H1 (cell line): ENCODE data around the gene AGPAT3. TPM values are rescaled to one million over a fixed set of nuclear protein-coding genes. Genes with fewer than 3 reads are reported as not detected.

Source experiments
- CTCF ChIA-PET: fragments of 300-600 bp; sonication (Branson Sonifier 250); formaldehyde crosslinking; loops from one replicate; lab custom pipeline; 2021; ENCODE audit not compliant: partially characterized antibody; lab: Charles Lee
- POLR2A ChIA-PET: fragments of 300-600 bp; sonication (Branson Sonifier 250); formaldehyde crosslinking; loops from one replicate; lab custom pipeline; 2021; ENCODE audit warnings: inconsistent platforms; ENCODE audit not compliant: partially characterized antibody; lab: Charles Lee
- DNase-seq, 2 experiments: peaks; one replicate each; pipeline versions ENCODE4 v3.0.0 to v3.0.0-alpha.2; 2010 to 2022; ENCODE audit warnings: low spot score in 2 of 2, low read depth in 1 of 2, mixed read lengths in 1 of 2
- FAIRE-seq: peaks from 2 replicates; lab custom pipeline; 2011; peaks lifted over from hg19 to GRCh38; lab: Jason Lieb, UNC
- H2AFZ ChIP-seq: 2 replicates; pipeline ENCODE4 v1.8.1; 2012; ENCODE audit warnings: low read length, inconsistent platforms
- H2AK5ac ChIP-seq: 2 replicates; pipeline ENCODE4 v1.6.1; 2013; ENCODE audit warnings: low read depth, low read length
- H2BK120ac ChIP-seq: replicated peaks from 2 replicates; pipeline ENCODE3; 2013; ENCODE audit warnings: low read depth, low read length, inconsistent platforms
- H2BK12ac ChIP-seq: 2 replicates; pipeline ENCODE4 v1.6.1; 2013; ENCODE audit warnings: low read depth, low read length
- H2BK15ac ChIP-seq: 2 replicates; pipeline ENCODE4 v1.6.1; 2013; ENCODE audit warnings: low read length
- H2BK20ac ChIP-seq: 2 replicates; pipeline ENCODE4 v1.6.1; 2013; ENCODE audit warnings: low read length
- H2BK5ac ChIP-seq: 2 replicates; pipeline ENCODE4 v1.6.1; 2013; ENCODE audit warnings: low read depth, low read length
- H3K14ac ChIP-seq: 2 replicates; pipeline ENCODE4 v1.6.1; 2013; ENCODE audit warnings: inconsistent platforms; ENCODE audit not compliant: insufficient read length
- H3K18ac ChIP-seq: 2 replicates; pipeline ENCODE4 v1.6.1; 2013; ENCODE audit warnings: low read length; ENCODE audit errors: extremely low read depth
- H3K23ac ChIP-seq: 2 replicates; pipeline ENCODE4 v1.6.1; 2013; ENCODE audit warnings: inconsistent platforms; ENCODE audit not compliant: insufficient read length
- H3K23me2 ChIP-seq: 2 replicates; pipeline ENCODE4 v1.6.1; 2013; ENCODE audit warnings: low read depth, low read length
- H3K27ac ChIP-seq: 2 replicates; pipeline ENCODE4 v1.6.1; 2011; ENCODE audit warnings: low read depth, low read length, inconsistent platforms
- H3K27me3 ChIP-seq, 4 experiments: replicated peaks in 1 of 4; 1 replicate in 1 of 4; 2 replicates in 3 of 4; pipeline versions ENCODE4 v1.6.1 to v1.8.1; 2011 to 2013; ENCODE audit warnings: low read length in 3 of 4, mild to moderate bottlenecking in 3 of 4, inconsistent platforms in 2 of 4, mixed read lengths in 2 of 4, moderate library complexity in 1 of 4; ENCODE audit not compliant: control insufficient read depth in 3 of 4, insufficient read depth in 3 of 4; ENCODE audit errors: extremely low read depth in 1 of 4
- H3K36me3 ChIP-seq, 4 experiments: 2 replicates each; pipeline versions ENCODE4 v1.6.1 to v1.8.1; 2011 to 2013; ENCODE audit warnings: mild to moderate bottlenecking in 4 of 4, low read length in 3 of 4, moderate library complexity in 2 of 4, control low read depth in 1 of 4, inconsistent platforms in 1 of 4; ENCODE audit not compliant: insufficient read depth in 4 of 4, control insufficient read depth in 2 of 4
- H3K4ac ChIP-seq: replicated peaks from 2 replicates; pipeline ENCODE3; 2013; ENCODE audit warnings: low read length, low read depth, mixed read lengths, inconsistent platforms; ENCODE audit not compliant: insufficient read length
- H3K4me1 ChIP-seq, 4 experiments: replicated peaks in 1 of 4; 1 replicate in 1 of 4; 2 replicates in 3 of 4; pipeline versions ENCODE4 v1.6.1 to v1.8.1; 2011 to 2013; ENCODE audit warnings: low read length in 3 of 4, inconsistent platforms in 2 of 4, mixed read lengths in 1 of 4; ENCODE audit not compliant: insufficient read depth in 4 of 4, control insufficient read depth in 3 of 4
- H3K4me2 ChIP-seq, 2 experiments: 2 replicates each; pipeline versions ENCODE4 v1.6.1 to v1.8.1; 2011 to 2013; ENCODE audit warnings: low read depth in 2 of 2, low read length in 2 of 2, control low read depth in 1 of 2, inconsistent platforms in 1 of 2, mild to moderate bottlenecking in 1 of 2; ENCODE audit not compliant: insufficient read depth in 1 of 2
- H3K4me3 ChIP-seq, 4 experiments: fragments of 200-600, 300-600 bp in 1 of 4; sonication (generic), shearing (Covaris generic), sonication (Bioruptor Twin) in 1 of 4; 2 replicates each; pipeline versions ENCODE4 v1.5.1 to v1.8.1; 2011 to 2016; ENCODE audit warnings: low read length in 4 of 4, low read depth in 3 of 4, control low read depth in 2 of 4, inconsistent platforms in 2 of 4, mild to moderate bottlenecking in 2 of 4, mixed read lengths in 1 of 4, moderate library complexity in 1 of 4; ENCODE audit not compliant: insufficient read depth in 2 of 4; ENCODE audit errors: extremely low read depth in 1 of 4
- H3K56ac ChIP-seq: replicated peaks from 2 replicates; pipeline ENCODE3; 2013; ENCODE audit warnings: low read depth, mild to moderate bottlenecking, mixed read lengths, low read length, inconsistent platforms; ENCODE audit not compliant: insufficient read length
- H3K79me1 ChIP-seq: 2 replicates; pipeline ENCODE4 v1.6.1; 2013; ENCODE audit warnings: low read depth, low read length, control low read depth
- H3K79me2 ChIP-seq, 2 experiments: 2 replicates each; pipeline versions ENCODE4 v1.6.1 to v1.8.1; 2012 to 2013; ENCODE audit warnings: low read length in 2 of 2, mild to moderate bottlenecking in 2 of 2, inconsistent platforms in 1 of 2; ENCODE audit not compliant: insufficient read depth in 2 of 2, control insufficient read depth in 1 of 2
- H3K9ac ChIP-seq, 4 experiments: replicated peaks in 1 of 4; 1 replicate in 1 of 4; 2 replicates in 3 of 4; pipeline versions ENCODE4 v1.6.1 to v1.8.1; 2011 to 2013; ENCODE audit warnings: low read depth in 3 of 4, low read length in 3 of 4, control low read depth in 2 of 4, mild to moderate bottlenecking in 2 of 4, moderate library complexity in 2 of 4, inconsistent platforms in 1 of 4; ENCODE audit errors: extremely low read depth in 1 of 4
- H3K9me3 ChIP-seq, 2 experiments: 2 replicates each; pipeline versions ENCODE4 v1.6.1 to v1.8.1; 2012 to 2013; ENCODE audit warnings: mild to moderate bottlenecking in 2 of 2, moderate library complexity in 2 of 2, control low read depth in 1 of 2, inconsistent platforms in 1 of 2, low read depth in 1 of 2, low read length in 1 of 2, mixed read lengths in 1 of 2; ENCODE audit not compliant: insufficient read depth in 2 of 2
- H4K20me1 ChIP-seq, 2 experiments: replicated peaks in 1 of 2; 2 replicates each; pipeline versions ENCODE3 to v1.8.1; 2011 to 2013; ENCODE audit warnings: inconsistent platforms in 2 of 2, low read length in 2 of 2, mild to moderate bottlenecking in 1 of 2; ENCODE audit not compliant: insufficient read depth in 2 of 2, control insufficient read depth in 1 of 2
- H4K5ac ChIP-seq: 2 replicates; pipeline ENCODE4 v1.6.1; 2013; ENCODE audit warnings: low read length, low read depth, mixed read lengths, inconsistent platforms; ENCODE audit not compliant: insufficient read length
- H4K8ac ChIP-seq: 2 replicates; pipeline ENCODE4 v1.8.0; 2013; ENCODE audit warnings: mild to moderate bottlenecking, moderate library complexity, low read length, inconsistent platforms; ENCODE audit not compliant: insufficient read depth; ENCODE audit errors: extremely low read depth
- H4K91ac ChIP-seq: replicated peaks from 2 replicates; pipeline ENCODE3; 2013; ENCODE audit warnings: low read length, mixed read lengths, inconsistent platforms; ENCODE audit not compliant: insufficient read length
- BRCA1 ChIP-seq: IDR thresholded peaks from 2 replicates; pipeline ENCODE4 v1.6.1; 2012; ENCODE audit warnings: low read depth, low read length, improper control_type of control experiment
- CEBPB ChIP-seq: IDR thresholded peaks from 2 replicates; pipeline ENCODE4 v1.6.1; 2012; ENCODE audit warnings: low read depth, low read length
- EGR1 ChIP-seq: IDR thresholded peaks from 2 replicates; pipeline ENCODE4 v1.6.1; 2011; ENCODE audit warnings: low read depth, low read length, borderline replicate concordance
- GTF2F1 ChIP-seq: IDR thresholded peaks from 2 replicates; pipeline ENCODE4 v1.6.1; 2012; ENCODE audit warnings: low read depth, low read length, improper control_type of control experiment, borderline replicate concordance
- JUND ChIP-seq: IDR thresholded peaks from 2 replicates; pipeline ENCODE4 v1.6.1; 2011; ENCODE audit warnings: mild to moderate bottlenecking, improper control_type of control experiment, low read length
- KDM1A ChIP-seq: fragments of 200-600, 300-600 bp; sonication (generic); IDR thresholded peaks from 2 replicates; pipeline ENCODE4 v1.7.1; 2016; ENCODE audit warnings: mild to moderate bottlenecking, low read length, borderline replicate concordance
- RFX5 ChIP-seq: IDR thresholded peaks from 2 replicates; pipeline ENCODE4 v1.6.1; 2011; ENCODE audit warnings: low read depth, low read length, improper control_type of control experiment, borderline replicate concordance
- SP4 ChIP-seq: IDR thresholded peaks from 2 replicates; pipeline ENCODE4 v1.6.1; 2012; ENCODE audit warnings: low read length, inconsistent platforms
- USF2 ChIP-seq: IDR thresholded peaks from 2 replicates; pipeline ENCODE4 v1.6.1; 2011; ENCODE audit warnings: low read length, improper control_type of control experiment
- WGBS, 2 experiments: shearing (Covaris generic) in 1 of 2; methylation state at CpG; one replicate each; pipeline versions ENCODE4 v1.1.6 to v1.1.7; 2013 to 2015; ENCODE audit warnings: low lambda C conversion rate in 2 of 2, mixed read lengths in 2 of 2, inconsistent platforms in 1 of 2, low coverage in 1 of 2, missing lambda C conversion rate in 1 of 2; ENCODE audit not compliant: insufficient replicate concordance in 2 of 2, insufficient coverage in 1 of 2, insufficient read length in 1 of 2; ENCODE audit errors: extremely low coverage in 1 of 2, missing lambda C conversion rate in 1 of 2; 5-methylcytosine and 5-hydroxymethylcytosine counted together
- polyA plus RNA-seq, 7 experiments: library from polyadenylated mRNA; depleted of rRNA in 3 of 7; stranded (reverse) in 5 of 7; unstranded in 2 of 7; fragments of >200 nt in 5 of 7; fragments of 200-250 nt in 2 of 7; gene quantifications; 1 replicate in 5 of 7; 2 replicates in 1 of 7; 4 replicates in 1 of 7; pipeline versions ENCODE4 v1.2.1 to v1.2.3, GENCODE V29; 2011 to 2013; ENCODE audit warnings: missing spikeins in 2 of 7, mixed read lengths in 2 of 7
- total RNA-seq: library from RNA; stranded (reverse); fragmentation: NEBNext Ultra II Directional; extraction: Animal tissue kit (Norgen Biotek cat#: 25700); gene quantifications from 2 replicates; pipeline ENCODE4 v1.2.1, GENCODE V29; 2021
- TF ChIP-seq, protein P1 (sequence below), 3 experiments: IDR thresholded peaks; 1 replicate in 2 of 3; 2 replicates in 1 of 3; pipeline versions ENCODE4 v1.5.1 to v1.6.1; 2011; ENCODE audit warnings: low read length in 3 of 3, mild to moderate bottlenecking in 3 of 3, inconsistent platforms in 2 of 3, low read depth in 1 of 3, moderate library complexity in 1 of 3; ENCODE audit not compliant: insufficient read depth in 1 of 3; ENCODE audit errors: control extremely low read depth in 1 of 3

AGPAT3 gene
- total and polyA plus RNA-seq, 2 of the 8 experiments (the other 6 are each of a cell fraction or from before 2014, with no cell fraction given): 5.8 to 7.3 TPM

DNA sequence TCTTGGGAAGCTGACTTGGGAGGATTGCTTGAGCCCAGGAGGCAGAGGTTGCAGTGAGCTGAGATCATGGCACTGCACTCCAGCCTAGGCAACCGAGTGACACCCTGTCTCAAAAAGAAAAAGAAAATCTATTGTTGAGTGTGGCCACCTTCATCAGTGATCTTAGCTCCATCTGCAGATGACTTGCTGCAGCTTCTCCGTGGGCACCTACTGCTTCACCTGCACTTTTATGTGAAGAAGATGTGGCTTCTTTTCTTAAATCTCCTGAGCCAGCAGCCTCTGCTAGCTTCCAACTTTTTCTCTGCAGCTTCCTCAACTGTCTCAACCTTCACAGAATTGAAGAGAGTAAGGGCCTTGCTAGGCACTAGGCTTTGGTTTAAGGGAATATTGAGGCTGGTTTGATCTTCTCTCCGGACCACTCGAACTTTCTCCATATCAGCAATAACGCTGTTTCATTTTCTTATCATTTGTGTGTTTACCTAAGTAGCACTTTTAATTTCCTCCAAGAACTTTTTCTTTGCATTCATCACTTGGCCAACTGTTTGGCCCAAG lies 28.0 kb downstream of the AGPAT3 start:
- H3K23me2 ChIP-seq: no peaks in the 10 kb centered on the region
- no peak overlapping the region for H2BK20ac ChIP-seq
- no peak overlapping the region for H2BK5ac ChIP-seq
- no peak overlapping the region for H4K8ac ChIP-seq
- H3K9me3 ChIP-seq: peaks cover 0 to 7% of the 10 kb centered on the region in 2 experiments; a peak in 1 of 4 replicates
- no peak overlapping the region for H3K27ac ChIP-seq
- no peaks in the 10 kb centered on the region for H4K20me1 ChIP-seq
- H2BK12ac ChIP-seq: no peak overlapping the region
- no peak overlapping the region for H3K9ac ChIP-seq
- no peak overlapping the region for H3K14ac ChIP-seq
- no peak for FAIRE-seq
- H3K36me3 ChIP-seq: no peaks in the 10 kb centered on the region
- no peak overlapping the region for H3K23ac ChIP-seq
- H3K79me2 ChIP-seq: no peaks in the 10 kb centered on the region
- no peak overlapping the region for H4K5ac ChIP-seq
- H2BK120ac ChIP-seq: no peak overlapping the region
- no peak overlapping the region for H3K4me3 ChIP-seq
- H4K91ac ChIP-seq: no peak overlapping the region
- H2BK15ac ChIP-seq: no peak overlapping the region
- H3K18ac ChIP-seq: no peak overlapping the region
- ChIA-PET POLR2A (interaction anchor here (0.8 kb wide), 1 partner anchor 12 kb away, joined by 3 read pairs; no protein-coding TSS in a partner anchor), CTCF (interaction anchor here (0.8 to 2.1 kb wide), 4 partner anchors 9 to 48 kb away, joined by 3 to 8 read pairs (median 3); no protein-coding TSS in a partner anchor)
- no peaks in the 10 kb centered on the region for H3K79me1 ChIP-seq
- no peak overlapping the region for H3K56ac ChIP-seq
- H2AK5ac ChIP-seq: no peak overlapping the region
- no peaks in the 10 kb centered on the region for H3K27me3 ChIP-seq
- H3K4me1 ChIP-seq: peaks cover 0 to 9% (median 7%) of the 10 kb centered on the region in 4 experiments; a peak in 5 of 7 replicates
- H2AFZ ChIP-seq: no peak overlapping the region
- H3K4ac ChIP-seq: no peak overlapping the region
- DNase-seq: no peak
- no peak overlapping the region for H3K4me2 ChIP-seq
- WGBS, 2 experiments: 88% methylated on average over 5 of the region's 5 CpGs; no CpG with 5 or more reads in 1 of the 2 experiments
- TF ChIP-seq SP4 (no peak), GTF2F1 (no peak), EGR1 (no peak), KDM1A (no peak), CEBPB (no peak), RFX5 (no peak), USF2 (no peak), JUND (no peak), BRCA1 (no peak)
- TF ChIP-seq, protein P1, sequence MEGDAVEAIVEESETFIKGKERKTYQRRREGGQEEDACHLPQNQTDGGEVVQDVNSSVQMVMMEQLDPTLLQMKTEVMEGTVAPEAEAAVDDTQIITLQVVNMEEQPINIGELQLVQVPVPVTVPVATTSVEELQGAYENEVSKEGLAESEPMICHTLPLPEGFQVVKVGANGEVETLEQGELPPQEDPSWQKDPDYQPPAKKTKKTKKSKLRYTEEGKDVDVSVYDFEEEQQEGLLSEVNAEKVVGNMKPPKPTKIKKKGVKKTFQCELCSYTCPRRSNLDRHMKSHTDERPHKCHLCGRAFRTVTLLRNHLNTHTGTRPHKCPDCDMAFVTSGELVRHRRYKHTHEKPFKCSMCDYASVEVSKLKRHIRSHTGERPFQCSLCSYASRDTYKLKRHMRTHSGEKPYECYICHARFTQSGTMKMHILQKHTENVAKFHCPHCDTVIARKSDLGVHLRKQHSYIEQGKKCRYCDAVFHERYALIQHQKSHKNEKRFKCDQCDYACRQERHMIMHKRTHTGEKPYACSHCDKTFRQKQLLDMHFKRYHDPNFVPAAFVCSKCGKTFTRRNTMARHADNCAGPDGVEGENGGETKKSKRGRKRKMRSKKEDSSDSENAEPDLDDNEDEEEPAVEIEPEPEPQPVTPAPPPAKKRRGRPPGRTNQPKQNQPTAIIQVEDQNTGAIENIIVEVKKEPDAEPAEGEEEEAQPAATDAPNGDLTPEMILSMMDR (IDR thresholded peaks at IDR 0.05; ENCODE audit: control extremely low read depth in 1 of 3, insufficient read depth in 1 of 3, low read depth in 1 of 3, low read length in 3 of 3): no peak
